Liver (tissue), 9 donors: Measurements from ENCODE around the gene TRIM14. TPM values are rescaled to one million over a fixed set of nuclear protein-coding genes. Genes with fewer than 3 reads are reported as not detected.

Source experiments
- DNase-seq: peaks from one replicate; pipeline ENCODE4 v3.0.0-alpha.2; 2017; ENCODE audit warnings: low spot score
- H3K27ac ChIP-seq, 2 donors: one replicate each; pipeline ENCODE4 v1.7.0; 2013; ENCODE audit warnings: inconsistent platforms in 2 of 2, low read length in 2 of 2, control low read depth in 1 of 2, low read depth in 1 of 2, mild to moderate bottlenecking in 1 of 2
- H3K27me3 ChIP-seq, 4 donors: one replicate each; pipeline versions ENCODE4 v1.6.1 to v1.7.0; 2013; ENCODE audit warnings: low read length in 3 of 4, inconsistent platforms in 1 of 4, mild to moderate bottlenecking in 1 of 4, moderate library complexity in 1 of 4; ENCODE audit not compliant: control insufficient read depth in 4 of 4, insufficient read depth in 4 of 4
- H3K36me3 ChIP-seq, 4 donors: one replicate each; pipeline versions ENCODE4 v1.6.1 to v1.7.0; 2013; ENCODE audit warnings: low read length in 3 of 4, mild to moderate bottlenecking in 3 of 4, low read depth in 1 of 4, moderate library complexity in 1 of 4; ENCODE audit not compliant: control insufficient read depth in 4 of 4, insufficient read depth in 3 of 4
- H3K4me1 ChIP-seq, 4 donors: one replicate each; pipeline versions ENCODE4 v1.6.1 to v1.7.0; 2013; ENCODE audit warnings: low read length in 3 of 4, mild to moderate bottlenecking in 3 of 4, moderate library complexity in 1 of 4; ENCODE audit not compliant: control insufficient read depth in 4 of 4, insufficient read depth in 4 of 4
- H3K4me3 ChIP-seq, 3 donors: one replicate each; pipeline versions ENCODE4 v1.6.1 to v1.7.0; 2013; ENCODE audit warnings: low read length in 3 of 3, control low read depth in 1 of 3, low read depth in 1 of 3, mild to moderate bottlenecking in 1 of 3
- H3K9ac ChIP-seq, 2 donors: one replicate each; pipeline ENCODE4 v1.7.0; 2013; ENCODE audit warnings: low read length in 2 of 2, mild to moderate bottlenecking in 2 of 2, moderate library complexity in 2 of 2, control low read depth in 1 of 2, low read depth in 1 of 2
- H3K9me3 ChIP-seq, 4 donors: one replicate each; pipeline versions ENCODE4 v1.6.1 to v1.7.0; 2013; ENCODE audit warnings: low read length in 3 of 4; ENCODE audit not compliant: control insufficient read depth in 4 of 4
- ATF3 ChIP-seq: IDR thresholded peaks from 2 replicates; pipeline ENCODE4 v1.6.1; 2016; ENCODE audit warnings: antibody characterized with exemption
- CTCF ChIP-seq: fragments of 150-350 bp; IDR thresholded peaks from 2 replicates; pipeline ENCODE4 v1.5.1; 2017; ENCODE audit warnings: improper control_type of control experiment, low read depth, low read length; ENCODE audit not compliant: missing input control
- EGR1 ChIP-seq, 2 donors: IDR thresholded peaks; 2 replicates each; pipeline ENCODE4 v1.6.1; 2016 to 2018; ENCODE audit warnings: antibody characterized with exemption in 2 of 2, low read depth in 2 of 2
- FOXA2 ChIP-seq: IDR thresholded peaks from 2 replicates; pipeline ENCODE4 v1.6.1; 2016; ENCODE audit warnings: antibody characterized with exemption
- GABPA ChIP-seq, 2 donors: IDR thresholded peaks in 1 of 2; conservative IDR thresholded peaks in 1 of 2; 2 replicates each; pipeline ENCODE4 v1.6.1; 2016; ENCODE audit warnings: antibody characterized with exemption in 2 of 2, mild to moderate bottlenecking in 1 of 2, moderate library complexity in 1 of 2
- HNF4A ChIP-seq, 2 donors: conservative IDR thresholded peaks; 2 replicates each; pipeline ENCODE4 v1.6.1; 2016; ENCODE audit warnings: antibody characterized with exemption in 2 of 2, mild to moderate bottlenecking in 2 of 2
- HNF4G ChIP-seq: IDR thresholded peaks from 2 replicates; pipeline ENCODE4 v1.6.1; 2016; ENCODE audit warnings: antibody characterized with exemption
- JUND ChIP-seq, 2 donors: IDR thresholded peaks; 2 replicates each; pipeline ENCODE4 v1.6.1; 2016; ENCODE audit warnings: antibody characterized with exemption in 2 of 2
- MAX ChIP-seq: IDR thresholded peaks from 2 replicates; pipeline ENCODE4 v1.6.1; 2016; ENCODE audit warnings: antibody characterized with exemption
- NR2F2 ChIP-seq: IDR thresholded peaks from 2 replicates; pipeline ENCODE4 v1.6.1; 2016; ENCODE audit warnings: antibody characterized with exemption
- RAD21 ChIP-seq, 2 donors: IDR thresholded peaks; 2 replicates each; pipeline ENCODE4 v1.6.1; 2016; ENCODE audit warnings: antibody characterized with exemption in 2 of 2, mild to moderate bottlenecking in 2 of 2
- RXRA ChIP-seq, 2 donors: IDR thresholded peaks; 2 replicates each; pipeline ENCODE4 v1.6.1; 2017 to 2018; ENCODE audit warnings: antibody characterized with exemption in 2 of 2, mild to moderate bottlenecking in 1 of 2
- SP1 ChIP-seq: IDR thresholded peaks from 2 replicates; pipeline ENCODE4 v1.6.1; 2018; ENCODE audit warnings: antibody characterized with exemption, mild to moderate bottlenecking
- YY1 ChIP-seq: IDR thresholded peaks from 2 replicates; pipeline ENCODE4 v1.6.1; 2016; ENCODE audit warnings: antibody characterized with exemption, mild to moderate bottlenecking
- WGBS: extraction: QIAGEN DNeasy Blood & Tissue Kit; methylation state at CpG from one replicate; pipeline ENCODE4 v1.1.7; 2013; 5-methylcytosine and 5-hydroxymethylcytosine counted together
- polyA plus RNA-seq, 2 donors: library from polyadenylated mRNA; stranded (reverse) in 1 of 2; unstranded in 1 of 2; fragments of 200-250 nt in 1 of 2; fragments of >200 nt in 1 of 2; fragmentation: Nextera tagmentation in 1 of 2; extraction: Ambion mirVana in 1 of 2; gene quantifications; one replicate each; pipeline versions ENCODE4 v1.2.1 to v1.2.3, GENCODE V29; 2013 to 2015
- total RNA-seq, 2 donors: library from RNA; depleted of rRNA; stranded (reverse); fragments of >200 nt; gene quantifications; one replicate each; pipeline ENCODE4 v1.2.3, GENCODE V29; 2014
- donor health status: healthy.
- donor health status: healthy.
- donor health status: healthy.
- donor health status: healthy.
- donor health status: healthy.

TRIM14 gene
- total and polyA plus RNA-seq, 4 donors, result 15.2 to 22.0 (median 17.8) TPM

- TF ChIP-seq CTCF (no peak), HNF4G (no peak), GABPA (IDR thresholded peaks at IDR 0.05 in 1 of 2, conservative IDR thresholded peaks at IDR 0.05 in 1 of 2) (no peak), RXRA (IDR thresholded peaks at IDR 0.05) (no peak)
These were observed 79.4 kb downstream of the TRIM14 start (continued) for GRCh38 chr9:98039607-98040017.

GRCh38 chr9:98038958-98039357, 80.1 kb downstream of the TRIM14 start:
- no peak for DNase-seq

GRCh38 chr9:98037357-98037756, 81.7 kb downstream of the TRIM14 start:
- Histone ChIP-seq H3K27ac (no peak overlapping the region), H3K4me3 (no peak overlapping the region), H3K9me3 (no peaks in the 10 kb centered on the region), H3K4me1 (peaks cover 0 to 6% (median 2%) of the 10 kb centered on the region in 4 donors), H3K36me3 (no peaks in the 10 kb centered on the region), H3K27me3 (no peaks in the 10 kb centered on the region), H3K9ac (no peak overlapping the region)
- TF ChIP-seq MAX, result no peak
- TF ChIP-seq NR2F2, result peak; percentile 76
- no peak for TF ChIP-seq FOXA2
- no peak for TF ChIP-seq RXRA (IDR thresholded peaks at IDR 0.05)
- TF ChIP-seq CTCF, result no peak
- no peak for TF ChIP-seq JUND (IDR thresholded peaks at IDR 0.05)
- no peak for DNase-seq

More at GRCh38 chr9:98038958-98039357, 80.1 kb downstream of the TRIM14 start:
- WGBS, result 88% methylated on average over 8 of the region's 8 CpGs
- Histone ChIP-seq H3K9ac (no peak overlapping the region), H3K27me3 (no peaks in the 10 kb centered on the region), H3K4me3 (no peak overlapping the region), H3K9me3 (no peaks in the 10 kb centered on the region), H3K4me1 (peaks cover 0 to 6% (median 2%) of the 10 kb centered on the region in 4 donors), H3K27ac (no peak overlapping the region), H3K36me3 (no peaks in the 10 kb centered on the region)
- no peak for TF ChIP-seq NR2F2
- TF ChIP-seq RAD21 (IDR thresholded peaks at IDR 0.05), result no peak
- TF ChIP-seq MAX, result no peak
- no peak for TF ChIP-seq ATF3
- no peak for TF ChIP-seq SP1
- TF ChIP-seq FOXA2, result no peak
- TF ChIP-seq JUND (IDR thresholded peaks at IDR 0.05), result no peak
- TF ChIP-seq GABPA (IDR thresholded peaks at IDR 0.05 in 1 of 2, conservative IDR thresholded peaks at IDR 0.05 in 1 of 2), result no peak
- no peak for TF ChIP-seq EGR1 (IDR thresholded peaks at IDR 0.05; ENCODE audit: low read depth in 2 of 2)
- no peak for TF ChIP-seq RXRA (IDR thresholded peaks at IDR 0.05)
- no peak for TF ChIP-seq CTCF
- no peak for TF ChIP-seq YY1
- no peak for TF ChIP-seq HNF4A (conservative IDR thresholded peaks at IDR 0.05)
